Measurements from ENCODE around the gene TMEM115.

The TMEM115 gene

DNA sequence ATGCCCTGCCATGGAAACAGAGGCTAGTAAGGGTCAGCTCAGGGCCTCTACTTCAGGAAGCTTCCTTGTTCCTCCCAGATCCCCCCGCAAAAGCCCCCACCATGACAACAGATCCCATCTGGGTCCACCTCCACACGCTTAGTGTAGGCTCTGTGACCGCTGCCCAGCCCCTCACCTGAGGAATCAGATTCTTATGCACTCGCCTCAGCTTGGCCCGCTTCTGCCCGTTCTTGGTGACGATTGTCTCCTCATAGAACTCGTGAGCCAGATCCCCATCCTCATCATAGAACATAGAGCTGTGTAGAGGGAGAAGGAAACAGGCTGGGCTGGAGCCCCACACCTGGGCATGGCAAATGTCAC is 33.2 kb downstream of the TMEM115 start:
- in situ Hi-C loops (cut with MboI; ENCODE audit: low sequenced_read_pairs, unreplicated experiment), result no loop called here

DNA sequence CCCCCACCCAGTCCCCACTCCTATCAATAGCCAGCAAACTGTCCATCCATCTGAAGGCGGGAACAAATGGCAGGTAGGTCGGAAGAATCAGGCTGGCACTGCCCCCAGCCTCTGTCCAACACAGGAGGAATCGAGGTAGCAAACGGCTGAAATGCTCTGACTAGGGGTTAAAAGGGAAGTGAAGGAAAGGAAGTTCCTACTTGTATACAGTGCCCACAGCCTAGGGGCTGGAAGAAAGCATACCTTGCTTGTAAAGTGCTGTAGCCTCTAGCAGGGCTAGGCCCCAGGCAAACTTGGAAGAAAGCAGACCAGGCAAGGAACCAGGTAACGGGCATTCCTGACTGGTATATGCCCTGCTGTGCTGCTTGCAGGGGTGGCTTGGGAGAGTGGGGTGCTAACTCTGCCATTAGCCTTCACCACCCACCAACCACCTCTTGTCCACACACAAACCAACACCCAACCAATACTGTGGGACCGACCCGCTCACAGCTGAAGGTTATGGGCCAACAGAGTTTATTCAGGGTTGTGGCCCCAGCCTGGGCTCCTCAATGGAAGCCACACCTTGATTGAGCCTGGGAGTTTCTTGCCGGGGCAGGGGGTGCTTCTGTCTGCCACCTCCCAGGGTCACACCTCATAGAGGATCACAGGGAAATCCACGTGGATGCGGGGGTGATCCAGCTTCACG is 33.7 kb downstream of the TMEM115 start:
- in situ Hi-C loops (cut with MboI; ENCODE audit: low sequenced_read_pairs, unreplicated experiment), result no loop called here
- TF ChIP-seq CTCF (IDR thresholded peaks at IDR 0.05; ENCODE audit: borderline replicate concordance, control extremely low read depth, extremely low read depth, insufficient read depth, missing control alignments), result no peak
- no peak for DNase-seq (ENCODE audit: low spot score)

More for the DNA sequence above, 33.2 kb downstream of the TMEM115 start:
- DNase-seq (ENCODE audit: low spot score), result no peak
- no peak for TF ChIP-seq CTCF (IDR thresholded peaks at IDR 0.05; ENCODE audit: borderline replicate concordance, control extremely low read depth, extremely low read depth, insufficient read depth, missing control alignments)

GRCh38 chr3:50325113-50325480 is 34.2 kb downstream of the TMEM115 start:
- DNase-seq (ENCODE audit: low spot score), result no peak
- in situ Hi-C loops (cut with MboI; ENCODE audit: low sequenced_read_pairs, unreplicated experiment), result no loop called here
- no peak for TF ChIP-seq CTCF (IDR thresholded peaks at IDR 0.05; ENCODE audit: borderline replicate concordance, control extremely low read depth, extremely low read depth, insufficient read depth, missing control alignments)

DNA sequence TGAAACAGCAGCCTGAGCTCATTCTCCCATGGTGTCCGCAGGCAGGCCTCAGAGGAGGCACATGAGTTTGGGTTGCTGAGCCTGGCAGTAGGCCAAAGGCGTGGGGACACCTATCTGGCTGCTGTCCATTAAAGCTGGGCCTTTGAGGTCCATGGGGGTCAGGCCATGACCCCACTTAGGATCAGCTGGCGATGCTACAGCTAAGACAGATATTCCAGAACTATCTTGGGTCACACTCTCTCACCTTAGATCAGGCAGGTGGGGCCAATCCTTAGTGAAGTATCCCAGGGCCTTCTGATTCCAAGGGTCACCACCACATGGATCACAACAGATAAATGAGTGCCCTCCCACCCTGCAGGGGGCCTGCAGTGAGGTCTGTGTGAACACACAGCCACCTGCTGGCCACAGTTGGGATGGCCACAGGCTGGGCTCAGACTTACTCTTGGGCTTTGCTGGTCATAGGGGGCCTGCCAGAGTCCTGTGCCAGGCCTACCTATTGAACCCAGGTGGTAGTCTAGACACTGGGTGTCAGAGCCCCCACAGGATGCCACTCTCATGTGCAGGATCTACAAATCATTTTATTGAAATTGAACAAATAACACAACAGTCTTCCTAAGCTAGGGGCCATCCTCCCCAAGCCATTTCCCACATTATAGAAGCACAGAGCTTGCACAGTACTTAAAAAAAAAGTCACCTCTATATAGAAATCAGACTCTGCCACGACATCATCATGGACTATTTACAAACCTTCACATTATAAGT is 34.8 kb downstream of the TMEM115 start:
- peak; percentile 72 for DNase-seq (ENCODE audit: low spot score)
- in situ Hi-C loops (cut with MboI; ENCODE audit: low sequenced_read_pairs, unreplicated experiment), result no loop called here
- peak; percentile 73 for TF ChIP-seq CTCF (IDR thresholded peaks at IDR 0.05; ENCODE audit: borderline replicate concordance, control extremely low read depth, extremely low read depth, insufficient read depth, missing control alignments)

DNA sequence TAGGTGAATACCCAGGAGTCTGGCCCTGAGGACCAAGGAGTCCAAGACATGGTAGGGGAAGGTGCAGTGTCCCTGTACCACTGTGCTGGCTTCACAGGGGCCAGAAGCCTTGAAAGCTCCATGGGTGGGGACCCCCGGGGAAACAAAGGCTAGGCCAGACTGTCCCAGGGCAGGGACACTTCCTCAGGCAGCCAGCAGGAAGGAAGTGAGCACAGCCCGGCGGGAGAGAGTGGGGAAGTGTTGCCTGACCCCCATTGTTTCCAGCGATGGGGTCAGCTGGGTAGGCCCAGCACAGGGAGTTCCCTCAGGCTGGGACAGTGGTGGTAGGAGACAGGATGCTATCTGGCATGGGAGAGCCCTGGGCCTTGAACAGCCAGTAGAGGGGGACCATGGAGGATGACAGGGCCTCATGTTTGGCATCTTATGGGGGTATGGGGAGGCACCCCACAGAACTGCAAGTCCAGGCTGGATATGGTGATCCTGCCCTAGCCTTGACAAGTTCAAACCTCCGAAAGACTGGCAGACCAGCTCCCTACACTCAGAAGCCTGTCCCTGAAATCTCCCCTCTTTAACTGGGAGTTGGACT is 35.6 kb downstream of the TMEM115 start:
- no peak for DNase-seq (ENCODE audit: low spot score)
- no peak for TF ChIP-seq CTCF (IDR thresholded peaks at IDR 0.05; ENCODE audit: borderline replicate concordance, control extremely low read depth, extremely low read depth, insufficient read depth, missing control alignments)
- in situ Hi-C loops (cut with MboI; ENCODE audit: low sequenced_read_pairs, unreplicated experiment), result no loop called here

DNA sequence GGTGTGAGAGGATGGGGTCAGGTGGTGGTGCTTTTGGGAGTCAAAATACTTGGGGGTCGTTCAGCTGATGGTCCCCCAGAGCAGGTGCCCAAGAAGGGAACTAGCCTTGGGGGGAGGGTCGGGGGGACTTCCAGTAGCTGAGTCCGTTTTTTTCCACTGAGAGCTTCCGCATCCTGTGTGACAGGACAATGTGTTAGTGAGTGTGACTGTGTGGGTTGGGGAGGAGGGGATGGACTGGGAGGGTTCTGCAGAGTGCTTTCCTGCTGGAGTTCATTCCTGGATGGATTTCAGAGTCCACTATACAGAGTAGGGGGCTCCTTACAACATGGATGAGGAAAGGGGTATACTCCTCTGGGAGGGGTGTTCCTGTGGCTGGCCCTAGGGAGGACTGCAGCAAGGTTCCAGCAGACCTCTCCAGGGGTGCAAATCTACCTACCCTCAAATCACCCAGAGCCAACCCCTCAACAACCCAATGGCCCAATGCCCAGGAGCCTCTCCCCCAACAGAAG is 36.2 kb downstream of the TMEM115 start:
- DNase-seq (ENCODE audit: low spot score), result no peak
- in situ Hi-C loops (cut with MboI; ENCODE audit: low sequenced_read_pairs, unreplicated experiment), result no loop called here
- no peak for TF ChIP-seq CTCF (IDR thresholded peaks at IDR 0.05; ENCODE audit: borderline replicate concordance, control extremely low read depth, extremely low read depth, insufficient read depth, missing control alignments)

Measured in GM13976 (cell line).